Stimulated activated CD8-positive, alpha-beta memory T cell treated with anti-CD3 and anti-CD28 coated beads, Interleukin-2, amount 100 ng/mL, for 48 hours (primary cell): ENCODE measurements around the gene KIAA1671.

Experiments
- DNase-seq, 2 donors: peaks; one replicate each; pipeline ENCODE4 v3.0.0-alpha.2; 2020; ENCODE audit warnings: low read depth in 2 of 2

Gene KIAA1671

GRCh38 chr22:25143156-25144076, 190.9 kb downstream of the KIAA1671 start:
- DNase-seq: no peak

GRCh38 chr22:25144522-25144921, 192.0 kb downstream of the KIAA1671 start:
- no peak for DNase-seq

GRCh38 chr22:25146307-25146706, 193.8 kb downstream of the KIAA1671 start:
- DNase-seq: no peak

GRCh38 chr22:25146906-25147641, 194.6 kb downstream of the KIAA1671 start:
- no peak for DNase-seq

- no peak for DNase-seq
Observed at GRCh38 chr22:25147642-25147928, 195.1 kb downstream of the KIAA1671 start.

- DNase-seq: no peak
Observed at GRCh38 chr22:25148149-25148691, 195.7 kb downstream of the KIAA1671 start.

DNA sequence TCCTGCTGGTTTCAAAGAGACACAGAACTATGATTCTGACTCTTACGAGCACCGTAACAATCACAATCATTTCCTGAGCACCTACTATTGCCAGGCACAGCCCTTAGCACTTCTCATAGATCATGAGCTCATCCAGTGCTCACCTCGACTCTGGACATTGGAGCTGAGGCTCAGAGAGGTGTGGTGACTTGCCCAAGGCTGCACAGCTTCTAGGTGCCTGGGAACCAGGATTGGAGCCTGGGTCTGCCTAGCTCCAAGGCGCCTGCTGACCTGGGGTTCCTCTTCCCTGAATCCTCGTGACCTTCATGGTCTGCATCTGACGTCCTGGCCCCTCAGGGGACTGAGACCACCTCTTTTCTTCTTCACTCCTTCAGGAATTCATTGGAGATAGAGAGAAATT, 196.5 kb downstream of the KIAA1671 start:
- no peak for DNase-seq

GRCh38 chr22:25153961-25154666, 201.6 kb downstream of the KIAA1671 start:
- DNase-seq: no peak

DNA sequence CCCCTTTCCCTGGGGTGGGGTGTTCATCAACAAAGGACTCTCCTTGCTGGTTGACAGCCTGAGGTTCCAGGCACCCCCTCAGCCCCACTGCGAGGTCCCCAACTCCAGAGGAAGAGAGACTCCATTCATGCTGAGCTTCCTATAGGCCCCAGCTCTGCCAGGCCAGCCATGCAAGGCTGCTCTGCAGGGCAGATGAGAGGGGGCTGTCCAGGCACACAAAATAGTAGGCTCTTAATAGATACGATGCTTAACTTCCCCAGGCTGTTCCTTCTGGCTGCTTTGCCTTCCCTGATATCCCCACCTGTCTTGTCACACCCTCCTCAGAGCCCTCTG, 202.1 kb downstream of the KIAA1671 start:
- no peak for DNase-seq

DNA sequence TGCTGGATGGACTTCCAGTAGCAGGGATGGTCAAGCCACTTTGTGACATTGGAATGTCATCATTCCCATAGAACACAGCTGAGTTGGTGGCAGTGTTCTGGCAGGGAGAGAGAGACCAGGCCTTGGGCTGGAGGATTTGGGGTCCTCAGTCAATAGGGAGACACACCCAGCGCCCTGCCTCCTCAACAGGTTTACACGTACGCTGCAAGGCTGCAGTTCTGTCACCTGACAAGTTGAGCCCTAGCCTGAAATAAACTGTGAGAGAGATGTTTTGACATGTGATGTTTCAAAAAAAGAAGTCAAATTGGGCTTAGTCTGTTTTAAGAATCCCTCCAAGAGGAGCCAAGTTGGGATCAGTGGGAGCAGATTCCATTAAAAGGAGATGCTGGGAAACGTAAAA, 204.2 kb downstream of the KIAA1671 start:
- no peak for DNase-seq

DNA sequence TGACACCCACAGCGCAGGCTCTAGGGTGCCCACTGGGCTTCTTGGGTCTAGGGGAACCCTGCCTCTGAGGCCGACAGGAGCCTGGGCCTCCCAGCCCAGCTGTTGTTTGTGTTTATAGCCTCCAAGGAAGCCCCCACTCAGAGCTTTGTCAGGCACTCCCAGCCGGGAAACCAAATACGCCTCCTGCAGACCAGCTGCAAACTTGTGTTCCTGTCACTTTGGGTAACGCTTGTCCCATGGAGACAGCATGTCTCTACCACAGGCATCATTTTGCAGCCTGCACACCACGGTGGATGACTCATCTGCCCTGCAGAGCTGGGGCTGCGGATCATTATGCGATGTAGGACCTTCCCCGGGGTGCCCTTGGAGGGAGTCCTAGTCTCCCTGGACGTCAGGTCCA, 206.5 kb downstream of the KIAA1671 start:
- no peak for DNase-seq

- DNase-seq: no peak
Observed at GRCh38 chr22:25160120-25160996, 207.8 kb downstream of the KIAA1671 start.

- DNase-seq: peak in 1 of 2 donors; percentile 8
Observed at GRCh38 chr22:25161017-25161915, 208.8 kb downstream of the KIAA1671 start.

DNA sequence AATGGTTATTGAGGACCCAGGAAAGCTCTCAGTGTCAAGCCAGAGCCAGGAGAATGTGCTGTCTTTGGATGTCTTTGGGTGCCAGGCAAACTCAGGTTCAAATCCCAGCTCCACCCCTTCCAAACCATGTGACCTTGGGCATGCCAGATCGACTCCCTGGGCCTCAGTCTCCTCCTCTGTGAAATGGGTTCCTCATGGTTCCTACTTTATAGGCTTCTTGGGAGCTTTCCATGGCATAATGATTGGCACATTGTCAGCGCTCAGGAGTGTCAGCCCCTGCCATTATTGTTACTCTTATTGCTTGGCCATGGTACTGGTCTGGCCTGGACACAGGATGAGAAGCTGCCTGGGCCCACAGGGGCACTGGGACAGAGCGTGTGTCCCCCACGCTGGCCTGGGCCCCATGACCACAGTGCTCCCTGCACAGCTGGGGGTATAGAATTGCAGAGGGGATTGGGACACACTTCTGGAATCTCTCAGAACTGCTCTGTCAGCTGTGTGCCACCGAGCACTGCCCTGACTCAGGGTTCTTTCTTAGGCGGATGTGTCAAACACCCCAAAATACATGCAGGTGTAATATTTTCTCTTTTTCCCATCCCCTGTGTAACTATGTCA, 209.5 kb downstream of the KIAA1671 start:
- DNase-seq: no peak

DNA sequence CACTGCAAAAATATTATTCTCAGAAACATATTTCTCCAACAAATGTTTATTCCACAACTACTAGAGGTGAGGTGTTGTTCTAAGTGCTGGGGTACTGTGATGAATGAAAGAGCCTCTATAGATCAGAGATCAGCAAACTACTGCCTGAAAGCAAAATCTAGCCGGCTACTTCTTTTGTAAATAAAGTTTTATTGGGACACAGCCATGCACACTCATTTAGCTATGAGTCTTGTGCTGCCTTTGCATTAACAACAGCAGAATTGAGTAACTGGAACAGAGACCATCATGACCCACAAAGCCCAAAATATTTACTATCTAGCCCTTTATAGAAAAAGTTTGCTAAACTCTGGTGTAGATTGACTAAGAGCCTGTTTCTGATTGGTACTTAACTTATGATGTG, 210.0 kb downstream of the KIAA1671 start:
- DNase-seq: no peak

- no peak for DNase-seq
Observed at GRCh38 chr22:25165785-25166184, 213.3 kb downstream of the KIAA1671 start.

GRCh38 chr22:25166266-25167040, 213.9 kb downstream of the KIAA1671 start:
- DNase-seq: no peak

GRCh38 chr22:25167082-25167481, 214.6 kb downstream of the KIAA1671 start:
- DNase-seq: no peak
